HFFc6 (cell line): Measurements from ENCODE around the gene IL1RAPL1. TPM values are rescaled to one million over a fixed set of nuclear protein-coding genes. Genes with fewer than 3 reads are reported as not detected.

Source experiments
- DNase-seq: peaks from one replicate; pipeline ENCODE4 v3.0.0-alpha.2; 2018
- H3K27ac Mint-ChIP-seq: 2 replicates; pipeline ENCODE4 v1.8.0; 2020; ENCODE audit warnings: mild to moderate bottlenecking, mixed read lengths
- H3K27me3 Mint-ChIP-seq: 2 replicates; pipeline ENCODE4 v1.8.0; 2021; ENCODE audit warnings: mild to moderate bottlenecking, moderate library complexity, mixed read lengths; ENCODE audit not compliant: insufficient read depth
- H3K36me3 Mint-ChIP-seq: 2 replicates; pipeline ENCODE4 v1.8.0; 2021; ENCODE audit warnings: low read depth, mixed read lengths
- H3K4me1 Mint-ChIP-seq: 2 replicates; pipeline ENCODE4 v1.8.0; 2020; ENCODE audit warnings: low read depth, mixed read lengths
- H3K4me3 Mint-ChIP-seq: 2 replicates; pipeline ENCODE4 v1.8.0; 2020; ENCODE audit warnings: mild to moderate bottlenecking, moderate library complexity, mixed read lengths
- H3K9me3 Mint-ChIP-seq: 2 replicates; pipeline ENCODE4 v1.8.0; 2020; ENCODE audit warnings: mild to moderate bottlenecking, mixed read lengths
- CTCF ChIP-seq: fragments of 200-600 bp; sonication (generic); IDR thresholded peaks from 2 replicates; pipeline ENCODE4 v1.5.0; 2021; ENCODE audit warnings: antibody characterized with exemption, mild to moderate bottlenecking
- total RNA-seq, 6 experiments: library from RNA; stranded (reverse); fragmentation: NEBNext Ultra II Directional; extraction: Animal tissue kit (Norgen Biotek cat#: 25700); gene quantifications; 2 replicates in 1 of 6; 3 replicates in 5 of 6; pipeline ENCODE4 v1.2.3, GENCODE V29; 2021

IL1RAPL1 gene
- total RNA-seq, 6 experiments from 2014 or later = not detected

- H3K36me3 Mint-ChIP-seq = no peaks in the 10 kb centered on the region
- no peak for DNase-seq
- H3K27me3 Mint-ChIP-seq = no peaks in the 10 kb centered on the region
- H3K4me3 Mint-ChIP-seq = no peak overlapping the region
- no peak overlapping the region for H3K27ac Mint-ChIP-seq
- no peak for TF ChIP-seq CTCF
- no peaks in the 10 kb centered on the region for H3K9me3 Mint-ChIP-seq
- H3K4me1 Mint-ChIP-seq = no peaks in the 10 kb centered on the region
Observed at GRCh38 chrX:28889591-28890090, 302.4 kb downstream of the IL1RAPL1 start.

GRCh38 chrX:28901637-28902036 lies 314.4 kb downstream of the IL1RAPL1 start:
- Mint-ChIP-seq H3K4me1 (no peaks in the 10 kb centered on the region), H3K36me3 (no peaks in the 10 kb centered on the region)
- no peak for DNase-seq

GRCh38 chrX:28910487-28910886 lies 323.2 kb downstream of the IL1RAPL1 start:
- no peaks in the 10 kb centered on the region for H3K4me1 Mint-ChIP-seq
- H3K27ac Mint-ChIP-seq = no peak overlapping the region
- DNase-seq = no peak
- TF ChIP-seq CTCF = no peak
- no peaks in the 10 kb centered on the region for H3K27me3 Mint-ChIP-seq
- peaks cover 5% of the 10 kb centered on the region for H3K9me3 Mint-ChIP-seq
- H3K4me3 Mint-ChIP-seq = no peak overlapping the region
- no peaks in the 10 kb centered on the region for H3K36me3 Mint-ChIP-seq

More at GRCh38 chrX:28901637-28902036, 314.4 kb downstream of the IL1RAPL1 start:
- TF ChIP-seq CTCF = no peak
- Mint-ChIP-seq H3K4me3 (no peak overlapping the region), H3K9me3 (peaks cover 8% of the 10 kb centered on the region), H3K27ac (no peak overlapping the region), H3K27me3 (no peaks in the 10 kb centered on the region)

- Mint-ChIP-seq H3K36me3 (no peaks in the 10 kb centered on the region), H3K9me3 (no peaks in the 10 kb centered on the region), H3K4me3 (no peak overlapping the region), H3K27me3 (no peaks in the 10 kb centered on the region), H3K4me1 (no peaks in the 10 kb centered on the region), H3K27ac (no peak overlapping the region)
- no peak for DNase-seq
- TF ChIP-seq CTCF = no peak
Observed at GRCh38 chrX:28920153-28920943, 333.1 kb downstream of the IL1RAPL1 start.

GRCh38 chrX:28922106-28922505 lies 334.9 kb downstream of the IL1RAPL1 start:
- DNase-seq = no peak
- no peaks in the 10 kb centered on the region for H3K9me3 Mint-ChIP-seq
- no peaks in the 10 kb centered on the region for H3K4me1 Mint-ChIP-seq
- TF ChIP-seq CTCF = no peak
- H3K36me3 Mint-ChIP-seq = no peaks in the 10 kb centered on the region
- H3K27ac Mint-ChIP-seq = no peak overlapping the region
- no peaks in the 10 kb centered on the region for H3K27me3 Mint-ChIP-seq
- H3K4me3 Mint-ChIP-seq = no peak overlapping the region
